Activated naive CD8-positive, alpha-beta T cell treated with anti-CD3 and anti-CD28 coated beads, Interleukin-2, amount 50 U/mL, for 24 hours (primary cell): ENCODE measurements around the gene C17orf75.
"Not testable (repeated sequence)": the region's sequence is repeated elsewhere in the genome, so short reads cannot be mapped to it uniquely, and the experiment has no call there.

Source experiments
- ATAC-seq: fragments of 150-1000 bp; cut with Tn5 transposase; one replicate; pipeline ENCODE4 v1.10.0; 2021
- DNase-seq: peaks from one replicate; pipeline ENCODE4 v3.0.0; 2021
- H3K27ac Mint-ChIP-seq: one replicate; pipeline ENCODE4 v1.8.0; 2021; ENCODE audit warnings: mild to moderate bottlenecking, mixed read lengths
- H3K27me3 Mint-ChIP-seq: one replicate; pipeline ENCODE4 v1.8.0; 2021; ENCODE audit warnings: mixed read lengths
- H3K36me3 Mint-ChIP-seq: one replicate; pipeline ENCODE4 v1.8.0; 2021; ENCODE audit warnings: low read depth, mixed read lengths
- H3K4me1 Mint-ChIP-seq: one replicate; pipeline ENCODE4 v1.8.0; 2021; ENCODE audit warnings: mixed read lengths
- H3K4me3 Mint-ChIP-seq: one replicate; pipeline ENCODE4 v1.8.0; 2021; ENCODE audit warnings: mild to moderate bottlenecking, moderate library complexity, mixed read lengths
- H3K9me3 Mint-ChIP-seq: one replicate; pipeline ENCODE4 v1.8.0; 2021; ENCODE audit warnings: mixed read lengths

Gene C17orf75

DNA sequence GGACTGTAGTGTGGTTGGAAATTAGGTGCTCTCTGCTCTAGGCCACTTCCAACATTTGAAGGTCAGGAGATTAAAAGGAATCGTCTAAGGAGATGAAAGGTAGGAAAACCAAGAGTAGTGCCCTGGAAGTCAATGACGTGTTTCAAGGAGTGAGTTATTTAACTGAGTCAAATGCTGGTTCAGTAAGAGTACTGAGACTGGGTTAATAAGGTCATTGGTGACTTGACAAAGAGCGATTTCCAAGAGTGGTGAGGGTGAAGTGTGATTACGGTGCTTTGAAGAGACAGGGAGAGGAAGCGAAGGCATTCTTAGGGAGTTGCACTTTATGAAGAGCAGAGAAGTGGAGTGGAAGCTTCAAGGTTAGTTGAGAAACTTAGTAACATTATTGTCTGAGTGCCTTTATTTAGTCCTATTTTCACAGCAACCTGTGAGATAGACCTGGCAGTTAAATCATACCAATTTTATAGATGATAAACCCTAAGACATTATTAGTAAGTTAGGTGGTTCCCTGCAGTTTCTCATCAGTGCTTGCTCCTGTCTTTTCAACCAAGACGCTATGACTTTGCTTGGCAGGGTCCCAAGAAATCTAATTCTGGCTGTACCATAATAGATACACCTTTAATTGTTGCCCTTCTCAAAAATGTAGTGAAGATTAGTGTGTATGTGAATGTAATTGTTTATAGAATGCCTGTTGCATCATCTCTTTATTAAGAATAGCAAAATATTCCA is 13.8 kb upstream of the C17orf75 start:
- Mint-ChIP-seq H3K27me3 (no peaks in the 10 kb centered on the region), H3K9me3 (no peaks in the 10 kb centered on the region), H3K4me3 (peak overlapping the region; percentile 94), H3K36me3 (peaks cover 78% of the 10 kb centered on the region), H3K27ac (peak overlapping the region; percentile 73), H3K4me1 (peaks cover 66% of the 10 kb centered on the region)
- no peak for DNase-seq
- peak; percentile 41 for ATAC-seq

DNA sequence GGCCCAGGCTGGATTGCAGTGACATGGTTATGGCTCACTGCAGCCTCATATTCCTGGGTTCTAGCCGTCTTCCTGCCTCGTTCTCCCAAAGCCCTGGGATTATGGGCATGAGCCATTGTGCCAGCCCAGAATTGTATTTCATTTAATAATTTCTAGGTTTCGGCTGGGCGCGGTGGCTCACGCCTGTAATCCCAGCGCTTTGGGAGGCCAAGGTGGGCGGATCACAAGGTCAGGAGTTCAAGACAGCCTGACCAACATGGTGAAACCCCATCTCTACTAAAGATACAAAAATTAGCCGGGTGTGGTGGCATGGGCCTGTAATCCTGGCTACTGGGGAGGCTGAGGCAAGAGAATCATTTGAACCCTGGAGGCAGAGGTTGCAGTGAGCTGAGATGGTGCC is 10.8 kb upstream of the C17orf75 start:
- H3K4me1 Mint-ChIP-seq, result peaks cover 67% of the 10 kb centered on the region
- H3K9me3 Mint-ChIP-seq, ATAC-seq, H3K27ac Mint-ChIP-seq, H3K27me3 Mint-ChIP-seq, DNase-seq: not testable (repeated sequence)
- H3K36me3 Mint-ChIP-seq, result peaks cover 67% of the 10 kb centered on the region
- H3K4me3 Mint-ChIP-seq, result peak overlapping the region; percentile 94

DNA sequence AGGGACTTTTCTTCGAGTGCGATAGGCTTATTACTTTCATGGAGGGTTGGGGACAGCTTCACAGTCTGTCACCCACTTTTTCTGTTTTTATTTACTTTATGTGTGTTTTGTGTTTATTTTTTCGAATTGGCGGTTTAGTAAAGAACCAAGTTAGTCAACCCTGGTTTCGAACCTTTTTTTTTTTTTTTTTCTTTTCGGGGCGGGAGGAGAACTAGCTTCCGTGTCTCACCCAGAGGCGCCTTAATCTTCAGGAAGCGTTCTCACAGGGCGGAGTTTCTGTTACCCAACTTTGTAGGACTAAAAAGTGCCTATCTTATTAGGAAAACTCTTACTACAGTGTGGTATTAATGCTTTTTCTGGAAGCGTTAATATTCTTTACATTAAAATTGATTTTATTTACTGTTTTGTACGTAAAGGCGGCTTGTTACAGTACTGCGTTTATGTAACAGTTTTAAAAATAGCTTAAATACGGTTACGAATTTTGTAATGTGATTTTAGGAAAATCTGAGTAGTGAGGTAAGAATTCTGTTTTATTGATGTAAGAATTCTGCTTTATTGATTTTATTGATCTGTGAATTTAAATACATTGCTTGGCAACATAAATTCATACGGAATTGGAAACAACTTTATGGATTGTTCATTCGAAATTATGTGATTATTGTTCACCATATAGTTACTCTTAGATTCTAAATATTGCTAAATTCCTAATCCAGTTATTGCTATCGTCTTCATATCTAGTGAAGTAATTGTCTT is 8.9 kb upstream of the C17orf75 start:
- H3K27ac Mint-ChIP-seq, result peak overlapping the region; percentile 98
- no peaks in the 10 kb centered on the region for H3K27me3 Mint-ChIP-seq
- ATAC-seq (peak; percentile 51), DNase-seq (no peak)
- H3K9me3 Mint-ChIP-seq, result no peaks in the 10 kb centered on the region
- H3K4me3 Mint-ChIP-seq, result peak overlapping the region; percentile 94
- peaks cover 55% of the 10 kb centered on the region for H3K4me1 Mint-ChIP-seq
- H3K36me3 Mint-ChIP-seq, result peaks cover 59% of the 10 kb centered on the region

DNA sequence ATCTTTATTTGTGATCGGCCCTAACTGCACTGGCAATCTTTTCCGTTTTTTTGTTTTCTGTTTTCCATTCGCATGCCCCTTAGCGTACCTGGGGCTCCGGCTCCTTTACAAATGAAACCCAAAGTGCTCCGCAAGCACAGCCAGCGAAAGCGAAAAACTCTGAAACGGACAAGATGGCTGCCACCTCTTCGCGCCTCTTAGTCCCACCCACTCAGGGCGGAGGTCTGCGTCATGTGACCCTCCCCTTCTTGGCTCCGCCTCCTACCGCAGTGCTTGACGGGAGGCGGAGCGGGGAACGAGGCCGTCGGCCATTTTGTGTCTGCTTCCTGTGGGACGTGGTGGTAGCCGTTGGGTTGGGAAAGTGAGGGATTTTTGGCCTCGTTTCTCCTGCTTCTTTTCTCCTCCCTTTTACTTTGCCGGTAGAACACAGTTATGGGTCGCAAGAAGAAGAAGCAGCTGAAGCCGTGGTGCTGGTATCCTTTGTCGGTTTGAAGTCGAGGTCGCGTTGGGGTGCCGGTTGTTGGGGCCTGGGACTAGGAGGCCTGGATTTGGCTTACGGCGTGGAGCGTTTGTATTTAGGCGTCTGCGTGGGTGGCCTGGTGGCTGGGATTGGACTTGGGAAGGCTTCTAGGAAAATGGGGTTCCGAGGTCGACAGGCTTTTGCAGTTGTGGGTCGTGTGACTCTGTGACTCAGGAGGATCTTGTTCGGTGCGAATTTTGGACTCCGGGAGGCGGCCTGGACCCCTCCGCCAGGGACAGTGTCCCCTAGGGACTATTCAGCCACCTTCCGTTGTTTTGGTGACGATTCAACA is 8.1 kb upstream of the C17orf75 start, which contains the start of gene ZNF207:
Gene ZNF207, plus strand, starts transcription at position 304 of the 812 bp plus-strand sequence. Its CDS starts 129 bp downstream, at position 433.
- H3K4me3 Mint-ChIP-seq, result peak within 1 kb of the TSS; percentile 94
- peak within 1 kb of the TSS; percentile 98 for H3K27ac Mint-ChIP-seq
- ATAC-seq (peak; percentile 88), DNase-seq (peak; percentile 95)
- H3K27me3 Mint-ChIP-seq, result no peaks in the 10 kb centered on the region
- no peaks in the 10 kb centered on the region for H3K9me3 Mint-ChIP-seq
- H3K4me1 Mint-ChIP-seq, result peaks cover 47% of the 10 kb centered on the region
- peaks cover 52% of the 10 kb centered on the region for H3K36me3 Mint-ChIP-seq

DNA sequence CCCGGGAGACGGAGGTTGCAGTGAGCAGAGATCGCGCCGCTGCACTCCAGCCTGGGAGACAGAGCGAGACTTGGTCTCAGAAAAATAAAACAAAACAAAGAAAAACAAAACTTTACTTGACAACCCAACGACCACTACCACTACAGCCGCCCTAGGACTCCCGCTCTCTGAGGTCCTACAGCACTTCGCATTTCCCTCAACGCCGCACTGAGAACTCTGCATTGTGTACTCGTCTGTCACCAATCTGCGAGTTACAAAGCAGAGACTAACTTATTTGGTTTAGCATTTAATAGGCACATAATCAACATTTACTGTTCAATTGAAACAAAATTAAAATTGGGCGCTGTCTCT is 7.5 kb upstream of the C17orf75 start:
- peaks cover 46% of the 10 kb centered on the region for H3K36me3 Mint-ChIP-seq

DNA sequence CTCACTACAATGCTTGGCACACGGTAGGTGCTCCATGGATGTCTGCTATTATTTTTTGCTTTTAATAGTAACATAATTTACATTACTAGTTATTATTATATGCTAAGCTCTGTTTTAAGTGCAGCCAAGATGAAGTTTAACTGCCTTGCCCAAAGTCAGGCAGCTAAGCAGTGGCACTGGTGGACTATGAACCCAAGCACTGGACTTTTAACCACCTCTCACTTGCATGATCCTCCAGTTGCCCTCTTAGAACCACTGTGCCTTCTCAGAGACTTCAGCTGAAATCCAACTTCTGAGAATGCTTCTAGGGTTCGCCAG is 6.5 kb upstream of the C17orf75 start:
- no peak for DNase-seq
- Mint-ChIP-seq H3K9me3 (no peaks in the 10 kb centered on the region), H3K4me1 (peaks cover 34% of the 10 kb centered on the region), H3K4me3 (peak overlapping the region; percentile 94), H3K27me3 (no peaks in the 10 kb centered on the region), H3K27ac (no peak overlapping the region), H3K36me3 (peaks cover 37% of the 10 kb centered on the region)
- no peak for ATAC-seq

More for the DNA sequence above, 7.5 kb upstream of the C17orf75 start:
- H3K27me3 Mint-ChIP-seq, result no peaks in the 10 kb centered on the region
- DNase-seq (peak; percentile 29), ATAC-seq (no peak)
- no peaks in the 10 kb centered on the region for H3K9me3 Mint-ChIP-seq
- H3K27ac Mint-ChIP-seq, result peak overlapping the region; percentile 98
- H3K4me1 Mint-ChIP-seq, result peaks cover 42% of the 10 kb centered on the region
- peak overlapping the region; percentile 94 for H3K4me3 Mint-ChIP-seq

DNA sequence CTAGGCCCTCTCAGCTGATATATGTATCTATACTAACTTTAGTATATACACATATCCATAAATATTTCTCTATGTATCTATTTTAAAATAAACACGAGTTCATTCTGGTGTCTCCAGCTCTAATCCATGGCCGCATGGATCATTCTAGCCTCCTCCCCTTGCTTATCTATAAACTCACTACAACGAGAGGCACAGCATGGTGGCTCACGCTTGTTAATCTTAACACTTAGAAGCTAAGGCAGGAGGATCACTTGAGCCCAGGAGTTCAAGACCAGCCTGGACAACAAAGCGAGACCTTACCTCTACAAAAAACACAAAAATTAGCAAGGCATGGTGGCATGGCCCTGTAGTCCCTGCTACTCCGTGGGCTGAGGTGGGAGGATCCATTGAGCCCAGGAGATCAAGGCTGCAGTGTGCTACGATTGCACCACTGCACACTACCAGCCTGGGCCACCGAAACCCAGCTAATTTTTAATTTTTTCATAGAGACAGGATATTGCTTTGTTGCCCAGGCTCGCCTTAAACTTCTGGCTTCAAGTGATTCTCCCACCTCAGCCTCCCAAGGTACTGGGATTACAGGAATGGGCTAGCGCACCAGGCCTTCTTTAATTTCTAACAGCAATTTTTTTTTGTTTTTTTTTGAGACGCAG is 4.1 kb upstream of the C17orf75 start:
- no peak overlapping the region for H3K4me3 Mint-ChIP-seq
- DNase-seq (no peak), ATAC-seq (no peak)
- H3K9me3 Mint-ChIP-seq, result no peaks in the 10 kb centered on the region
- no peaks in the 10 kb centered on the region for H3K27me3 Mint-ChIP-seq
- H3K36me3 Mint-ChIP-seq, result peaks cover 16% of the 10 kb centered on the region
- no peak overlapping the region for H3K27ac Mint-ChIP-seq
- H3K4me1 Mint-ChIP-seq, result peaks cover 26% of the 10 kb centered on the region

DNA sequence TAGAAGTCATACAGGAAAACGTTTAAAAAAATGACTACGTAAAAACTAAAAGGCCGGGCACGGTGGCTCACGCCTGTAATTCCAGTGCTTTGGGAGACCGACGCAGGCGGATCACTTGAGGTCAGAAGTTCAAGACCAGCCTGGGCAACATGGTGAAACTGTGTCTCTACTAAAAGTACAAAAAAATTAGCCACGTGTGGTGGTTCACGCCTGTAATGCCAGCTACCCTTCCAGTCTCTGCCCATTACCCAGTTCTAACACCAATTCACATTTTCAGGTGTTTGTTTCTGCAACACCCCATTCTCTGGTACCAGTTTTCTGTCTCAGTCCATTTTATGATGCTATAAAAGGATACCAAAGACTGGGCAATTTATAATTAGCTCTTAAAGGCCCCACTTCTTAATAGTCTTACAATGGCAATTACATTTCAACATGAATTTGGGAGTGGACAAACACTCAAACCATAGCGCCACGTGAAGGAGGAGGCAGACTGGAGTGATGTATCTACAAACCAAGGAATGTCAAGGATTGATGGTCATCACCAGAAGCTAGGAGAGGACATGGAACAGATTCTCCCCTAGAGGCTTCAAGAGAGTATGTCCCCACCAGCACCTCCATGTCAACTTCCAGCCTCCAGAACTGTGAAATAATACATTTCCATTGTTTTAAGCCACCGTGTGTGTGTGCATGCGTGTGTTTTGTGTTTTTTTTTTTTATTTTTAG is 791 bp upstream of the C17orf75 start:
- H3K4me1 Mint-ChIP-seq, result peaks cover 19% of the 10 kb centered on the region

DNA sequence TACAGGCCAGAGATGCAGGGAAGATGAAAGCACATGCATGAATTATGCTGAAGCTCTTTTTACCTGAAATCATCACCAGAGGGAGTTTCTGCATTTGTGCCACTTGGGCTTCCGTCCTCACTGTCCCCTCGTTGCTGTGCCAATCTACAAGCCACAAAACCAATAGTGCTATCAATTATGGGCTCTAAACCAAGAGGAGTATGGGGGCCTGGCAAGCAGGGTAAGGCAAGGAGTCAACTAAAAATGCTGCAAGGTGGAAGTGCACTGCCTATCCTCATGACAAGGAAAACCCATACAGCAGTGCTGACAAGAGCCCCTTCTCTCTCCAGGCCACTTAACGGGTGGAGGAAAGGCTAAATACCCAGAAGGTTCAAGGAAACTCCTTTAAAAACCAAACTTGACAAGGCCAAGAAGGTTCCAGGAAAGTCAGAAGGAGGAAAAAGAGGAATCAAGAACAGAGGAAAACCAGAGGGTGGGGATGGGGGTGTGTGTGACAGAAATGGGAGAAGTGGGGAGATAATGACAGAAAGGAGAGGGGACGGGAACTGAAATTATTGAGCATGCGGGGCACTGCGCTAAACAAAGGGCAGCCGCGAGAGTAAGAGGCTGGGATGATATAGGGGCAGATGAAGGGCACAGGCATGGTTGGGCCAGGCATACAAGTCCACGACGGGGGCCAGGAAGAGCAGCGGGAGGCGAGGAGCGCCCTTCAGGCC is 674 bp downstream of the C17orf75 start:
- peak; percentile 51 for DNase-seq
- Mint-ChIP-seq H3K36me3 (peaks cover 6% of the 10 kb centered on the region), H3K9me3 (no peaks in the 10 kb centered on the region), H3K27ac (peak overlapping the region; percentile 97), H3K27me3 (no peaks in the 10 kb centered on the region), H3K4me3 (peak overlapping the region; percentile 95), H3K4me1 (peaks cover 19% of the 10 kb centered on the region)
- peak; percentile 20 for ATAC-seq

More for the DNA sequence above, 791 bp upstream of the C17orf75 start:
- Mint-ChIP-seq H3K9me3 (no peaks in the 10 kb centered on the region), H3K36me3 (peaks cover 4% of the 10 kb centered on the region), H3K4me3 (peak overlapping the region; percentile 95), H3K27ac (peak overlapping the region; percentile 97), H3K27me3 (no peaks in the 10 kb centered on the region)
- no peak for ATAC-seq
- no peak for DNase-seq

DNA sequence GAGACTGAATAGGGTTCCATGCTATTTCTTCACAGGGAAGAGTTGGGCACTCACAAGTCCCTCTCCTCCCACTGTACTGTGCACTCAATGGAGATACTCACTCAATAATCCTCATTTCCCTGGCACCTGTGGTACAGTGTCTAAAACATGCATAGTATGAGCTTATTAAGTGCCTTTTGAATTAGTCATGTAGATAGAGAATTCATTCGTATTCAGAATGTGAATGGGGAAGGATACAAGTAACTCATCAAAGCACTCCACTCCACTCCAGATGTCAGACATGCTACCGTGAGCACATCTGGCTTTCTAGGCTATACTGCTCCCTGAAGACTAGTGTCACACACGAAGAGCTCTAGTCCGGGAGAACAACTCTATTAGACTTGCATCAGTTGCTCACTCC is 6.3 kb downstream of the C17orf75 start:
- Mint-ChIP-seq H3K4me1 (peaks cover 16% of the 10 kb centered on the region), H3K4me3 (no peak overlapping the region), H3K27ac (no peak overlapping the region), H3K9me3 (no peaks in the 10 kb centered on the region), H3K27me3 (no peaks in the 10 kb centered on the region), H3K36me3 (peaks cover 26% of the 10 kb centered on the region)
- ATAC-seq, result no peak
- DNase-seq, result no peak

DNA sequence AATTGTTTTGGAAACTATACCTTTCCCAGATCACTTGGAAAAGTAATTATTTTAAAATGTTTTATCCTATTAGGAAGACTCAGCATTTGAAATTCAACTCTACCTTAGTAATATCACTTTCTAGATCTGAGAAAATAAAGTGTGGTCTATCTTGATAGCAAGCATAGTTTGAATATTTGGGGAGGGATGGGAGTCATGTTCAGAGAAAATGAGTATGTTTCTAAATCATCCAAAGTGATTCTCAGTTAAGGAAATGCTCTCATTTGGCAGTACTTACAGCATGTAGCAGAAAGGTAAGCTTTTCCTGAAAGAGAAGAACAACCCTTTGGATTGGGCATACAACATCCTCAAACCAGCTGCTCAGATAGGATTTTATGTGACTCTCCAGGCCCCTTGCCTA is 6.9 kb downstream of the C17orf75 start:
- Mint-ChIP-seq H3K9me3 (no peaks in the 10 kb centered on the region), H3K27me3 (no peaks in the 10 kb centered on the region), H3K4me1 (peaks cover 21% of the 10 kb centered on the region), H3K4me3 (no peak overlapping the region), H3K36me3 (peaks cover 26% of the 10 kb centered on the region), H3K27ac (no peak overlapping the region)
- DNase-seq, result no peak
- no peak for ATAC-seq

DNA sequence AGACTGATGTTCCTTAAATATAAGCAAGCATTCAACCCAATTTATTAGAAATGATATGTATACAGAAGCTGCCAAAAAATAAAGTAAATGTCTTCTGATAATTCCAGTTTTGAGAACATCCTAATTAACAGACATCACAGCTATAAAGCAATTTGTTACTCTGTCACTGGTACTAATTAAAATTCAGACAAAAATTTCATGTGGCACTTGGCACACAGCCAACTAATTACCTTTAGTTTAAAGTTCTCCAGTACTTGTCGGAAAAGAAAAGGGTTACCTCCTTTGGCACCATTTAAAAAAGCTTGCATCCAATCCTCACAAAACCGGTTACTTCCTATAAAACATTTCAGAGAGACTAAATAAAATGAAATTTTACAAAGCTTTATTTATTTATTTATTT is 8.8 kb downstream of the C17orf75 start:
- Mint-ChIP-seq H3K36me3 (peaks cover 24% of the 10 kb centered on the region), H3K9me3 (no peaks in the 10 kb centered on the region), H3K4me3 (no peak overlapping the region), H3K27ac (no peak overlapping the region), H3K27me3 (no peaks in the 10 kb centered on the region), H3K4me1 (peaks cover 34% of the 10 kb centered on the region)
- DNase-seq (no peak), ATAC-seq (no peak)

DNA sequence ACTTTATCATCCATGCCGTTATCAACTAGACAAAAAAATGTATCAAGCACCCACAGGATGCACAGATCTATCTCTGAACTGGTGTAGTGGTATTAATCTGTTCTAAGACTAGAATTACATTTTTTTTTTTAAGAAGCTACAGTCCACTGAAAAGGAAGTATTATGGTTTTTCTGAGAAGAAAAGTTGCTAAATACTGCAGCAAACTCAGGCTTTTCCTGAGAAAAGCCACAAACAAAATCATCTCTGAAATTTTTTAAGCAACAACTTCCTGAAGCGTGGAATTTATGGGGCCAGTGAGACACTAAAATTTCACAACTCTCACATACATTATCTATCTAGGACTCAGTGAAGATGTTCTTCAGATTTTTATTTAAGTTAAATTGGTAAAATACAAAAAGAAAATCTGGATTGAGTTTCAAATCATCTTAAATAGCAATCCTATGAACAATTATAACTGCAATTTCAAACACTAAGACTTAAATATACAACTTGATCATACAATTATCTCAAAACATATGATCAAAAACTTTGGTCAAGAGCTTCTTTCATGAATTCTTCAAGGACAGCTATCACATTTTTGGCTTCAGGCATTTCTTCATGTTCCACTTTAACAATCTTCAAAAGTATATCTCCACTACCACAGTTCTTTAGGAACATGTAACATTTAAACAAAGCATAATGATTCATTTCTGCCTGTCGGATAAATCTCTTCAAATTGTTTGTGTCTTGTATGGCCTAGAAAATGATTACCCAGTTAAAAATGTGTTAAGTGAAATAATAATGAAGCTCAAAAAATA is 10.5 kb downstream of the C17orf75 start:
- no peak for DNase-seq
- peak; percentile 60 for ATAC-seq
- Mint-ChIP-seq H3K9me3 (no peaks in the 10 kb centered on the region), H3K36me3 (peaks cover 20% of the 10 kb centered on the region), H3K27ac (peak overlapping the region; percentile 78), H3K4me1 (peaks cover 34% of the 10 kb centered on the region), H3K4me3 (peak overlapping the region; percentile 41), H3K27me3 (no peaks in the 10 kb centered on the region)
